Caco-2 (cell line): ENCODE data around the gene VPS13D. TPM values are rescaled to one million over a fixed set of nuclear protein-coding genes. Genes with fewer than 3 reads are reported as not detected.
A peak's percentile ranks its signal among the peaks of the same experiment; 100 is the strongest.

Source experiments
- BruUV-seq: library from RNA; stranded (reverse); fragments of 400-500 nt; replicated peaks from 2 replicates; lab custom pipeline; 2021; lab: Mats Ljungman, UMichigan
- CTCF ChIA-PET: fragments of 300-600 bp; sonication (Branson Sonifier 250); formaldehyde crosslinking; loops from one replicate; lab custom pipeline; 2022; ENCODE audit warnings: antibody characterized with exemption; lab: Charles Lee
- POLR2A ChIA-PET: fragments of 300-600 bp; sonication (Branson Sonifier 250); formaldehyde crosslinking; loops from one replicate; lab custom pipeline; 2022; ENCODE audit warnings: antibody characterized with exemption; lab: Charles Lee
- DNase-seq, 2 experiments: peaks; one replicate each; pipeline versions ENCODE4 v3.0.0 to v3.0.0-alpha.2; 2020 to 2022
- H3K27me3 ChIP-seq: replicated peaks from 2 replicates; pipeline ENCODE4 v1.6.0; 2011; ENCODE audit warnings: low read length; ENCODE audit not compliant: control insufficient read depth, insufficient read depth
- H3K36me3 ChIP-seq: 2 replicates; pipeline ENCODE4 v1.5.1; 2011; ENCODE audit warnings: low read length; ENCODE audit not compliant: control insufficient read depth, insufficient read depth
- H3K4me1 ChIP-seq: fragments of 250-450 bp; sonication (Bioruptor Pico); 2 replicates; pipeline ENCODE4 v1.5.1; 2020; ENCODE audit warnings: mild to moderate bottlenecking
- H3K4me3 ChIP-seq: 2 replicates; pipeline ENCODE4 v1.5.1; 2011; ENCODE audit warnings: low read depth, mild to moderate bottlenecking, control low read depth, low read length
- H3K9me3 ChIP-seq: fragments of 250-450 bp; sonication (Bioruptor Pico); 2 replicates; pipeline ENCODE4 v1.5.1; 2020; ENCODE audit warnings: mild to moderate bottlenecking, moderate library complexity
- H3K27ac Mint-ChIP-seq: one replicate; pipeline ENCODE4 v1.8.0; 2022; ENCODE audit warnings: mixed read lengths; ENCODE audit not compliant: unreplicated experiment
- H3K27me3 Mint-ChIP-seq: one replicate; pipeline ENCODE4 v1.8.0; 2022; ENCODE audit warnings: mixed read lengths; ENCODE audit not compliant: insufficient read depth, unreplicated experiment
- H3K36me3 Mint-ChIP-seq: one replicate; pipeline ENCODE4 v1.8.0; 2022; ENCODE audit warnings: mild to moderate bottlenecking, mixed read lengths; ENCODE audit not compliant: insufficient read depth, unreplicated experiment
- H3K4me1 Mint-ChIP-seq: one replicate; pipeline ENCODE4 v1.8.0; 2022; ENCODE audit warnings: low read depth, mixed read lengths; ENCODE audit not compliant: unreplicated experiment
- H3K4me3 Mint-ChIP-seq: one replicate; pipeline ENCODE4 v1.8.0; 2022; ENCODE audit warnings: mild to moderate bottlenecking, moderate library complexity, mixed read lengths; ENCODE audit not compliant: unreplicated experiment
- H3K9me3 Mint-ChIP-seq: one replicate; pipeline ENCODE4 v1.8.0; 2022; ENCODE audit warnings: mixed read lengths; ENCODE audit not compliant: unreplicated experiment
- intact Hi-C: fragments of 100-400 bp; cut with micrococcal nuclease; formaldehyde crosslinking; loops from one replicate; pipeline ENCODE4 v1.10.0; 2022; ENCODE audit not compliant: unreplicated experiment
- total RNA-seq: library from RNA; stranded (reverse); gene quantifications from 2 replicates; pipeline ENCODE4 v1.2.3, GENCODE V29; 2022
- TF ChIP-seq, protein P1 (sequence below), 2 experiments: fragments of 200-600 bp in 1 of 2; IDR thresholded peaks; 1 replicate in 1 of 2; 2 replicates in 1 of 2; pipeline versions ENCODE4 v1.5.1 to v1.8.0; 2011 to 2022; ENCODE audit warnings: antibody characterized with exemption in 1 of 2, control low read depth in 1 of 2, inconsistent platforms in 1 of 2, low read depth in 1 of 2, low read length in 1 of 2, mild to moderate bottlenecking in 1 of 2, moderate library complexity in 1 of 2; ENCODE audit not compliant: insufficient read depth in 1 of 2, severe bottlenecking in 1 of 2, unreplicated experiment in 1 of 2

VPS13D gene
- total RNA-seq, 1 experiment from 2014 or later = 25.6 TPM

DNA sequence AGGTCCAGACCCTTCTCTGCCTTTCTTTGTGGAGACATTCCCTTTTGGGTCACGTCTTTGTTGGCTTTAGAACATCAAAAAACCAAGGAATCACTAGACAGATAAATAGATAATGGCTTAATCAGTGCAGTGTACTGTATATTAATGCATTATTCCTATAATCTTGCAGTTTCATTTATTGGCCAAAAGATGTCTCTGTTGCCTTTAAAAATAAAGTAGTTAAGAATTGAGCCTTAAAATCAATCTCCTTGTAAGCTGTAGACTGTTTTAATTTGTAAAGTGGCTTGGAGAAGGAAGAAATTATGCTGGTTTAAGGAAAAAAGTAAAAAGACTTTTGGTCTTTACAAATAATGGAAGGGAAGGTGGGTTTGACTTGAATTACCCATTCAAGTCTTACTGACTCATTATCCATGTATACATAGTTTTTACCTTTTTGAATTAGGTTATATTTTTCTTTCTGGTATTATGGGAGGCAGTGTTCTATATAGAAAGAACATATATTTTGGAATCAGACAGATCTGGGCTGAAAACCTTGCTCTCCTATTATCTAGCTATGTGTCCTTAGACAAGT is 84.6 kb downstream of the VPS13D start:
- no peaks in the 10 kb centered on the region for H3K27me3 Mint-ChIP-seq
- Histone ChIP-seq H3K4me1 (0 out of 2 replicates have a peak, but pooled peaks cover 7% of the 10 kb centered on the region), H3K36me3 (no peaks in the 10 kb centered on the region; the same call in 1 of the 2 replicates), H3K4me3 (no peak overlapping the region), H3K27me3 (no peaks in the 10 kb centered on the region), H3K9me3 (no peaks in the 10 kb centered on the region)
- H3K4me3 Mint-ChIP-seq = no peak overlapping the region
- intact Hi-C loops = loop anchor here (1.0 kb wide), 2 partner anchors 305 to 345 kb away; no protein-coding TSS in a partner anchor
- H3K27ac Mint-ChIP-seq = no peak overlapping the region
- ChIA-PET POLR2A (no interaction called here), CTCF (interaction anchor here (0.6 to 1.3 kb wide), 3 partner anchors 302 to 373 kb away, joined by 3 to 6 read pairs (median 3); no protein-coding TSS in a partner anchor)
- no TSS peak for BruUV-seq
- H3K36me3 Mint-ChIP-seq = peaks cover 12% of the 10 kb centered on the region
- no peaks in the 10 kb centered on the region for H3K9me3 Mint-ChIP-seq
- no peak for DNase-seq
- TF ChIP-seq, protein P1, sequence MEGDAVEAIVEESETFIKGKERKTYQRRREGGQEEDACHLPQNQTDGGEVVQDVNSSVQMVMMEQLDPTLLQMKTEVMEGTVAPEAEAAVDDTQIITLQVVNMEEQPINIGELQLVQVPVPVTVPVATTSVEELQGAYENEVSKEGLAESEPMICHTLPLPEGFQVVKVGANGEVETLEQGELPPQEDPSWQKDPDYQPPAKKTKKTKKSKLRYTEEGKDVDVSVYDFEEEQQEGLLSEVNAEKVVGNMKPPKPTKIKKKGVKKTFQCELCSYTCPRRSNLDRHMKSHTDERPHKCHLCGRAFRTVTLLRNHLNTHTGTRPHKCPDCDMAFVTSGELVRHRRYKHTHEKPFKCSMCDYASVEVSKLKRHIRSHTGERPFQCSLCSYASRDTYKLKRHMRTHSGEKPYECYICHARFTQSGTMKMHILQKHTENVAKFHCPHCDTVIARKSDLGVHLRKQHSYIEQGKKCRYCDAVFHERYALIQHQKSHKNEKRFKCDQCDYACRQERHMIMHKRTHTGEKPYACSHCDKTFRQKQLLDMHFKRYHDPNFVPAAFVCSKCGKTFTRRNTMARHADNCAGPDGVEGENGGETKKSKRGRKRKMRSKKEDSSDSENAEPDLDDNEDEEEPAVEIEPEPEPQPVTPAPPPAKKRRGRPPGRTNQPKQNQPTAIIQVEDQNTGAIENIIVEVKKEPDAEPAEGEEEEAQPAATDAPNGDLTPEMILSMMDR (IDR thresholded peaks at IDR 0.05; ENCODE audit: insufficient read depth in 1 of 2, low read depth in 1 of 2, low read length in 1 of 2, severe bottlenecking in 1 of 2, unreplicated experiment in 1 of 2) = peak; percentile 15 to 50
- no peaks in the 10 kb centered on the region for H3K4me1 Mint-ChIP-seq

DNA sequence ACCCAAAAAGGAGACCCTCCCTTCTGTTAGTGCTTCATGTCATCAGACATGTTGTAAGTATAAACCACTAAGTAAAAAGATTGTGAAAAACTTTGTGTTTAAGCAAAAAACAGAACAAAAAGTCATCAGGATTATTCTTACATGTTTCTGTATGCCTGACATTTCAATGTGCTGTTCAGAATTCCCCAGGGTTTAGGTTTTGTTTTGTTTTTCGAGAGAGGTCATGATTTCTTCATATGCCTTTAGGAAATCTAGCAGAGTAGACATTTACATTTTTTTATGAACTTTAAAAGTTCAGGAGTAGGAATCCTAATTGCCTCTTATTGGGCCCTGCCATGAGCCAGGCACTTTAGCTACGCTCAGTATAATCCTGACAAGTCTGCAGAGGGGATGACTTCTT is 85.3 kb downstream of the VPS13D start:
- Histone ChIP-seq H3K36me3 (no peaks in the 10 kb centered on the region; the same call in 1 of the 2 replicates), H3K9me3 (no peaks in the 10 kb centered on the region), H3K4me3 (no peak overlapping the region), H3K27me3 (no peaks in the 10 kb centered on the region), H3K4me1 (0 out of 2 replicates have a peak, but pooled peaks cover 7% of the 10 kb centered on the region)
- Mint-ChIP-seq H3K4me3 (no peak overlapping the region), H3K36me3 (peaks cover 19% of the 10 kb centered on the region), H3K4me1 (no peaks in the 10 kb centered on the region), H3K9me3 (no peaks in the 10 kb centered on the region), H3K27me3 (no peaks in the 10 kb centered on the region), H3K27ac (no peak overlapping the region)
- DNase-seq = no peak
- TF ChIP-seq, protein P1 (IDR thresholded peaks at IDR 0.05; ENCODE audit: insufficient read depth in 1 of 2, low read depth in 1 of 2, low read length in 1 of 2, severe bottlenecking in 1 of 2, unreplicated experiment in 1 of 2) = no peak
- POLR2A ChIA-PET = no interaction called here
- CTCF ChIA-PET = interaction anchor here (0.6 kb wide), 1 partner anchor 48 kb away, joined by 3 read pairs; no protein-coding TSS in a partner anchor
- BruUV-seq = no TSS peak
- intact Hi-C loops = no loop called here

DNA sequence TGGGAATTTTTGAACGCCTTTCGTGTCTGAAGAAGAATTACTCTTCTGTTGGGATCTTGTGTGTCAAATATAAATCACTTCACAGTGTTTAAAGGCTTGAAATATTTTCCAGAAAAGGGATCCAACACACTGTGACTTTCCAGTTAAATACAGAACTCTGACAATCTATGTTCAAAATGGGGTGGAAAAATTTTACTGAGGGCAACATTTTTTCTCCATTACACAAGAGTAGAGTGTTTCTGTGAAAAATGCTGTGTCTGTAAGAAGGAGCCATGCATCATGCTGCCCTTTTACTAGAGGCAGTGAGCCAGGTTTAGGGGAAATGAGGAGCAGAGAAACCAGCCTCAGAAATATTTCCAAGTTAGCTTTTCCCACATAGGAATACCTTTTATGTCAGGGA is 86.5 kb downstream of the VPS13D start:
- DNase-seq = no peak
- TF ChIP-seq, protein P1 (IDR thresholded peaks at IDR 0.05; ENCODE audit: insufficient read depth in 1 of 2, low read depth in 1 of 2, low read length in 1 of 2, severe bottlenecking in 1 of 2, unreplicated experiment in 1 of 2) = no peak
- no peaks in the 10 kb centered on the region for H3K9me3 ChIP-seq
- H3K27me3 Mint-ChIP-seq = no peaks in the 10 kb centered on the region
- no peaks in the 10 kb centered on the region; the same call in 1 of the 2 replicates for H3K36me3 ChIP-seq
- H3K27me3 ChIP-seq = no peaks in the 10 kb centered on the region
- CTCF ChIA-PET = no interaction called here
- H3K4me1 ChIP-seq = 0 out of 2 replicates have a peak, but pooled peaks cover 7% of the 10 kb centered on the region
- no peaks in the 10 kb centered on the region for H3K4me1 Mint-ChIP-seq
- H3K4me3 Mint-ChIP-seq = no peak overlapping the region
- H3K9me3 Mint-ChIP-seq = no peaks in the 10 kb centered on the region
- H3K36me3 Mint-ChIP-seq = peaks cover 19% of the 10 kb centered on the region
- no peak overlapping the region for H3K27ac Mint-ChIP-seq
- BruUV-seq = no TSS peak
- intact Hi-C loops = no loop called here
- H3K4me3 ChIP-seq = no peak overlapping the region
- POLR2A ChIA-PET = no interaction called here
